ENCODE measurements around the gene DGKG. TPM values are rescaled to one million over a fixed set of nuclear protein-coding genes. Genes with fewer than 3 reads are reported as not detected.

Gene DGKG
- total and polyA plus RNA-seq, 4 donors: 0.84 to 7.8 (median 1.7) TPM

DNA sequence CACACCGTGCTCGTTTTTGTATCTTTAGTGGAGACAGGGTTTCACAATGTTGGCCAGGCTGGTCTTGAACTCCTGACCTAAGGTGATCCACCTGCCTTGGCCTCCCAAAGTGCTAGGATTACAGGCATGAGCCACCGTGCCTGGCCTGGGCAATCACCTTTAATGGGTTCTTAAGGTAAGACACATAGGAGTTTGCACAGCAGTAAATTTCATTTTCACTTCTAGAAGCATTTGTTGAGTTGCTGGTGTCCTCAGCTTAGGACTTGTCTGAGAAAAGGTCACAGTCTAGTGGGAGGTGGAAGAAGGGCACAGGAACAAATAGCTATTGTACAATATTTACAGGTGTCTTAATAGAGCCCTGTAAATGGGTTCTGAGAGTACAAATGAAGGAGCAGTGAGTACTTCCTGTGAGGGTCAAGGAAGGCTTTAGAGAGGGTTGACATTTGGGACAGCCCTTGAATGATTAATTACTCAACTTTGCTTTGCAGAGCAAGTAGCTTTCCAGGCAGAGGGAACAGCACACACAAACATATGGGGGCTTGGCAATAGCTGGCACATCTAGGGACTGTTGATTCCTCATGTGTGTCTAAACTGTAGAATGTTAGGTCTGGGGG is 244.4 kb downstream of the DGKG start:
- no peak for TF ChIP-seq JUND (IDR thresholded peaks at IDR 0.05)
- no peak for TF ChIP-seq TAF1 (conservative IDR thresholded peaks at IDR 0.05)
- TF ChIP-seq HNF4G (IDR thresholded peaks at IDR 0.05): no peak
- no peak for TF ChIP-seq GABPA (IDR thresholded peaks at IDR 0.05 in 1 of 2, conservative IDR thresholded peaks at IDR 0.05 in 1 of 2)
- TF ChIP-seq, protein P1, sequence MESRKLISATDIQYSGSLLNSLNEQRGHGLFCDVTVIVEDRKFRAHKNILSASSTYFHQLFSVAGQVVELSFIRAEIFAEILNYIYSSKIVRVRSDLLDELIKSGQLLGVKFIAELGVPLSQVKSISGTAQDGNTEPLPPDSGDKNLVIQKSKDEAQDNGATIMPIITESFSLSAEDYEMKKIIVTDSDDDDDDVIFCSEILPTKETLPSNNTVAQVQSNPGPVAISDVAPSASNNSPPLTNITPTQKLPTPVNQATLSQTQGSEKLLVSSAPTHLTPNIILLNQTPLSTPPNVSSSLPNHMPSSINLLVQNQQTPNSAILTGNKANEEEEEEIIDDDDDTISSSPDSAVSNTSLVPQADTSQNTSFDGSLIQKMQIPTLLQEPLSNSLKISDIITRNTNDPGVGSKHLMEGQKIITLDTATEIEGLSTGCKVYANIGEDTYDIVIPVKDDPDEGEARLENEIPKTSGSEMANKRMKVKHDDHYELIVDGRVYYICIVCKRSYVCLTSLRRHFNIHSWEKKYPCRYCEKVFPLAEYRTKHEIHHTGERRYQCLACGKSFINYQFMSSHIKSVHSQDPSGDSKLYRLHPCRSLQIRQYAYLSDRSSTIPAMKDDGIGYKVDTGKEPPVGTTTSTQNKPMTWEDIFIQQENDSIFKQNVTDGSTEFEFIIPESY (IDR thresholded peaks at IDR 0.05): no peak
- TF ChIP-seq, protein P2, sequence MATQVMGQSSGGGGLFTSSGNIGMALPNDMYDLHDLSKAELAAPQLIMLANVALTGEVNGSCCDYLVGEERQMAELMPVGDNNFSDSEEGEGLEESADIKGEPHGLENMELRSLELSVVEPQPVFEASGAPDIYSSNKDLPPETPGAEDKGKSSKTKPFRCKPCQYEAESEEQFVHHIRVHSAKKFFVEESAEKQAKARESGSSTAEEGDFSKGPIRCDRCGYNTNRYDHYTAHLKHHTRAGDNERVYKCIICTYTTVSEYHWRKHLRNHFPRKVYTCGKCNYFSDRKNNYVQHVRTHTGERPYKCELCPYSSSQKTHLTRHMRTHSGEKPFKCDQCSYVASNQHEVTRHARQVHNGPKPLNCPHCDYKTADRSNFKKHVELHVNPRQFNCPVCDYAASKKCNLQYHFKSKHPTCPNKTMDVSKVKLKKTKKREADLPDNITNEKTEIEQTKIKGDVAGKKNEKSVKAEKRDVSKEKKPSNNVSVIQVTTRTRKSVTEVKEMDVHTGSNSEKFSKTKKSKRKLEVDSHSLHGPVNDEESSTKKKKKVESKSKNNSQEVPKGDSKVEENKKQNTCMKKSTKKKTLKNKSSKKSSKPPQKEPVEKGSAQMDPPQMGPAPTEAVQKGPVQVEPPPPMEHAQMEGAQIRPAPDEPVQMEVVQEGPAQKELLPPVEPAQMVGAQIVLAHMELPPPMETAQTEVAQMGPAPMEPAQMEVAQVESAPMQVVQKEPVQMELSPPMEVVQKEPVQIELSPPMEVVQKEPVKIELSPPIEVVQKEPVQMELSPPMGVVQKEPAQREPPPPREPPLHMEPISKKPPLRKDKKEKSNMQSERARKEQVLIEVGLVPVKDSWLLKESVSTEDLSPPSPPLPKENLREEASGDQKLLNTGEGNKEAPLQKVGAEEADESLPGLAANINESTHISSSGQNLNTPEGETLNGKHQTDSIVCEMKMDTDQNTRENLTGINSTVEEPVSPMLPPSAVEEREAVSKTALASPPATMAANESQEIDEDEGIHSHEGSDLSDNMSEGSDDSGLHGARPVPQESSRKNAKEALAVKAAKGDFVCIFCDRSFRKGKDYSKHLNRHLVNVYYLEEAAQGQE (IDR thresholded peaks at IDR 0.05): no peak
- no peak for TF ChIP-seq RAD21 (IDR thresholded peaks at IDR 0.05)
- no peak for TF ChIP-seq YY1 (IDR thresholded peaks at IDR 0.05)
- TF ChIP-seq, protein P3, sequence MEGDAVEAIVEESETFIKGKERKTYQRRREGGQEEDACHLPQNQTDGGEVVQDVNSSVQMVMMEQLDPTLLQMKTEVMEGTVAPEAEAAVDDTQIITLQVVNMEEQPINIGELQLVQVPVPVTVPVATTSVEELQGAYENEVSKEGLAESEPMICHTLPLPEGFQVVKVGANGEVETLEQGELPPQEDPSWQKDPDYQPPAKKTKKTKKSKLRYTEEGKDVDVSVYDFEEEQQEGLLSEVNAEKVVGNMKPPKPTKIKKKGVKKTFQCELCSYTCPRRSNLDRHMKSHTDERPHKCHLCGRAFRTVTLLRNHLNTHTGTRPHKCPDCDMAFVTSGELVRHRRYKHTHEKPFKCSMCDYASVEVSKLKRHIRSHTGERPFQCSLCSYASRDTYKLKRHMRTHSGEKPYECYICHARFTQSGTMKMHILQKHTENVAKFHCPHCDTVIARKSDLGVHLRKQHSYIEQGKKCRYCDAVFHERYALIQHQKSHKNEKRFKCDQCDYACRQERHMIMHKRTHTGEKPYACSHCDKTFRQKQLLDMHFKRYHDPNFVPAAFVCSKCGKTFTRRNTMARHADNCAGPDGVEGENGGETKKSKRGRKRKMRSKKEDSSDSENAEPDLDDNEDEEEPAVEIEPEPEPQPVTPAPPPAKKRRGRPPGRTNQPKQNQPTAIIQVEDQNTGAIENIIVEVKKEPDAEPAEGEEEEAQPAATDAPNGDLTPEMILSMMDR (IDR thresholded peaks at IDR 0.05; ENCODE audit: low read depth, low read length, missing input control): no peak
- TF ChIP-seq RXRA (IDR thresholded peaks at IDR 0.05): no peak
- TF ChIP-seq NR2F2 (IDR thresholded peaks at IDR 0.05): no peak
- no peak for TF ChIP-seq FOXA1 (IDR thresholded peaks at IDR 0.05)
- TF ChIP-seq FOXA2 (IDR thresholded peaks at IDR 0.05): no peak
- TF ChIP-seq, protein P4, sequence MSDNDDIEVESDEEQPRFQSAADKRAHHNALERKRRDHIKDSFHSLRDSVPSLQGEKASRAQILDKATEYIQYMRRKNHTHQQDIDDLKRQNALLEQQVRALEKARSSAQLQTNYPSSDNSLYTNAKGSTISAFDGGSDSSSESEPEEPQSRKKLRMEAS (IDR thresholded peaks at IDR 0.05): no peak
- no peak for TF ChIP-seq EGR1 (IDR thresholded peaks at IDR 0.05; ENCODE audit: low read depth in 2 of 2)
- peaks cover 0 to 5% (median 0%) of the 10 kb centered on the region in 4 donors for H3K27me3 ChIP-seq (ENCODE audit: control insufficient read depth in 4 of 4, insufficient read depth in 4 of 4, low read length in 3 of 4)
- no peak overlapping the region for H3K4me3 ChIP-seq (ENCODE audit: low read depth in 1 of 3, low read length in 3 of 3)
- H3K9me3 ChIP-seq (ENCODE audit: control insufficient read depth in 4 of 4, low read length in 3 of 4): no peaks in the 10 kb centered on the region
- WGBS: 92% methylated on average over 3 of the region's 3 CpGs
- H3K9ac ChIP-seq (ENCODE audit: low read depth in 1 of 2, low read length in 2 of 2): no peak overlapping the region
- H3K4me1 ChIP-seq (ENCODE audit: control insufficient read depth in 4 of 4, insufficient read depth in 4 of 4, low read length in 3 of 4): no peaks in the 10 kb centered on the region
- no peak overlapping the region for H3K27ac ChIP-seq (ENCODE audit: low read depth in 1 of 2, low read length in 2 of 2)
- DNase-seq (ENCODE audit: low spot score): no peak
- H3K36me3 ChIP-seq (ENCODE audit: control insufficient read depth in 4 of 4, insufficient read depth in 3 of 4, low read depth in 1 of 4, low read length in 3 of 4): no peaks in the 10 kb centered on the region

All from liver (tissue), 9 donors.